ENCODE data around the gene RBM17. TPM values are rescaled to one million over a fixed set of nuclear protein-coding genes. Genes with fewer than 3 reads are reported as not detected.

The RBM17 gene
- total and polyA plus RNA-seq, 4 donors: 48.2 to 149 (median 96.4) TPM

DNA sequence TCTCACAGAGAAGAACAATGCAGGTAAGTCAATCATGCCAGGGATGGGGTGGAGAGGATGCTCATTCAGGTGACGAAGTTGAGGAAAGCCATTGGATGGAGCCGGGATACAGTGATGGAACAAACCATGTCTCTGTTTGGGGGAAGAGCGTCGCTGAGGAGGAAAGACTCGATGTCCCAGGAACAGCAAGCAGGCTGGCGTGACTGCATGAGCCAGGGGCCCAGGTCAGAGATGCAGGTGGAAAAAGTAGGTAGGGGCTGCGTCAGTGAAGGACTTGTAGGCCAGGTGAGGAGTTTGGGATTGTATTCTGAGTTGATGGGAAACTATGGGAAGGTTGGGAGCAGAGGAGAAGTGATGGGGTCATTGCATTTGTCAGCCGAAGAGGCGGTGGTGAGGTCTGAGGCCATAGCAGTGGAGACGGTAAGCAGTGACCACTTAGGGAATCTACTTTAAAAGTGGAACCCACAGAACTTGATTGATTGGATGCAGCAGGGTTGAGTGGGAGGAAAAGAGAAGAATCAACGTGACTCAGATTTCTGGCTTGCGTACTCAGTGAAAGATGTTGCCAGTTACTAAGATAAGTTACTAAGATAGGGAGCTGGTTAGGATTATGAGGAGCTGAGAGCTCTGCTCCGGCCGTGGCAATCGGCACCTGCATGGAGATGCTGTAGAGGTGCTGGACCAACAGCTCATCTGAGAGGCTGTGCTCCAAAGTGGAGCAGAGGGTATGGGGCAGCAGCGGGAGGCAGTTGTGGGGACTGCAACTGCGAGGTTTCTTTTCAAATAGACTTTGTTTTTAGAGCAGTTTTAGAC, 14.1 kb upstream of the RBM17 start:
- WGBS (ENCODE audit: insufficient coverage): 82% methylated on average over 17 of the region's 17 CpGs
- Histone ChIP-seq H3K4me1 (ENCODE audit: control insufficient read depth, insufficient read depth, low read length) (no peaks in the 10 kb centered on the region), H3K4me3 (ENCODE audit: low read depth, low read length) (no peak overlapping the region), H3K27ac (ENCODE audit: low read depth, low read length) (no peak overlapping the region), H3K9me3 (ENCODE audit: control insufficient read depth, insufficient read depth, low read length) (no peaks in the 10 kb centered on the region), H3K27me3 (ENCODE audit: control insufficient read depth, insufficient read depth, low read length) (no peaks in the 10 kb centered on the region), H3K36me3 (ENCODE audit: control insufficient read depth, insufficient read depth, low read length) (no peaks in the 10 kb centered on the region)
- DNase-seq (ENCODE audit: low read depth in 4 of 6, low spot score in 6 of 6): no peak

DNA sequence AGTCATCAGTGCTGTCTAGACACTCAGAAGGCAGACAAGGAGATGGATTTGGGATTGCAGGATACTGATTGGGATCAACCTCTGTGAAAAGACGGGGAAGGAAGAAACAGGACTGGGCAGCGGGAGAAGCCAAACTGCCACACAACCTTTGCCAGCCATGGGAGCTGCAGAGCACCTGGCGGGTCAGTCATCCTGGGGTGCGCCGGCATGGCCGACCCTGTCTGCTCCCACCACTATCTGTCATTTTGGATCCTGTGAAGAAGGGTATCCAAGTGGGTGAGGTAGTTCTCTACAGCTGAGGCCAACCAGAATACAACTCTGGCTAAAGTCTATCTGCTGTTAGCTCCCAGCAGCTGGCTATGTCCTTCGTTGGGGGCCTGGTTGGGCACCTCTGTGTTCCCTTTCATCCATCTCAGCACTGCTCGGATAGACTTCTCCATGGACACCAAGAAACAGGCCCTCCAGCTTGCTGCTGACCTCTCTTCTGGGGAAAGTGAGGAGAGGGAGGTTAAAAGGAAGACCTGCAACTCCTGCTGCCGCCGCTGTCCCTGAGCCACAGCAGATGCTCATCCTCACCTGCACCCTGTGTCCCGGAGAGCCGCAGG, 11.7 kb upstream of the RBM17 start:
- no peaks in the 10 kb centered on the region for H3K4me1 ChIP-seq (ENCODE audit: control insufficient read depth, insufficient read depth, low read length)
- DNase-seq (ENCODE audit: low read depth in 4 of 6, low spot score in 6 of 6): no peak
- H3K9me3 ChIP-seq (ENCODE audit: control insufficient read depth, insufficient read depth, low read length): no peaks in the 10 kb centered on the region
- H3K27ac ChIP-seq (ENCODE audit: low read depth, low read length): no peak overlapping the region
- no peaks in the 10 kb centered on the region for H3K36me3 ChIP-seq (ENCODE audit: control insufficient read depth, insufficient read depth, low read length)
- no peak overlapping the region for H3K4me3 ChIP-seq (ENCODE audit: low read depth, low read length)
- WGBS (ENCODE audit: insufficient coverage): 79% methylated on average over 12 of the region's 12 CpGs
- no peaks in the 10 kb centered on the region for H3K27me3 ChIP-seq (ENCODE audit: control insufficient read depth, insufficient read depth, low read length)

- 92% methylated on average over 2 of the region's 4 CpGs for WGBS (ENCODE audit: insufficient coverage)
- Histone ChIP-seq H3K27me3 (ENCODE audit: control insufficient read depth, insufficient read depth, low read length) (no peaks in the 10 kb centered on the region), H3K9me3 (ENCODE audit: control insufficient read depth, insufficient read depth, low read length) (no peaks in the 10 kb centered on the region), H3K27ac (ENCODE audit: low read depth, low read length) (no peak overlapping the region), H3K4me1 (ENCODE audit: control insufficient read depth, insufficient read depth, low read length) (no peaks in the 10 kb centered on the region), H3K4me3 (ENCODE audit: low read depth, low read length) (no peak overlapping the region), H3K36me3 (ENCODE audit: control insufficient read depth, insufficient read depth, low read length) (no peaks in the 10 kb centered on the region)
- no peak for DNase-seq (ENCODE audit: low read depth in 4 of 6, low spot score in 6 of 6)
Observed at GRCh38 chr10:6079044-6079443, 9.8 kb upstream of the RBM17 start.

- Histone ChIP-seq H3K36me3 (ENCODE audit: control insufficient read depth, insufficient read depth, low read length) (no peaks in the 10 kb centered on the region), H3K27ac (ENCODE audit: low read depth, low read length) (no peak overlapping the region), H3K4me3 (ENCODE audit: low read depth, low read length) (no peak overlapping the region), H3K9me3 (ENCODE audit: control insufficient read depth, insufficient read depth, low read length) (no peaks in the 10 kb centered on the region), H3K4me1 (ENCODE audit: control insufficient read depth, insufficient read depth, low read length) (no peaks in the 10 kb centered on the region), H3K27me3 (ENCODE audit: control insufficient read depth, insufficient read depth, low read length) (no peaks in the 10 kb centered on the region)
- DNase-seq (ENCODE audit: low read depth in 4 of 6, low spot score in 6 of 6): no peak
- WGBS (ENCODE audit: insufficient coverage): no CpG with 5 or more reads among the region's 4 CpGs
Observed at GRCh38 chr10:6080417-6080973, 8.3 kb upstream of the RBM17 start.

DNA sequence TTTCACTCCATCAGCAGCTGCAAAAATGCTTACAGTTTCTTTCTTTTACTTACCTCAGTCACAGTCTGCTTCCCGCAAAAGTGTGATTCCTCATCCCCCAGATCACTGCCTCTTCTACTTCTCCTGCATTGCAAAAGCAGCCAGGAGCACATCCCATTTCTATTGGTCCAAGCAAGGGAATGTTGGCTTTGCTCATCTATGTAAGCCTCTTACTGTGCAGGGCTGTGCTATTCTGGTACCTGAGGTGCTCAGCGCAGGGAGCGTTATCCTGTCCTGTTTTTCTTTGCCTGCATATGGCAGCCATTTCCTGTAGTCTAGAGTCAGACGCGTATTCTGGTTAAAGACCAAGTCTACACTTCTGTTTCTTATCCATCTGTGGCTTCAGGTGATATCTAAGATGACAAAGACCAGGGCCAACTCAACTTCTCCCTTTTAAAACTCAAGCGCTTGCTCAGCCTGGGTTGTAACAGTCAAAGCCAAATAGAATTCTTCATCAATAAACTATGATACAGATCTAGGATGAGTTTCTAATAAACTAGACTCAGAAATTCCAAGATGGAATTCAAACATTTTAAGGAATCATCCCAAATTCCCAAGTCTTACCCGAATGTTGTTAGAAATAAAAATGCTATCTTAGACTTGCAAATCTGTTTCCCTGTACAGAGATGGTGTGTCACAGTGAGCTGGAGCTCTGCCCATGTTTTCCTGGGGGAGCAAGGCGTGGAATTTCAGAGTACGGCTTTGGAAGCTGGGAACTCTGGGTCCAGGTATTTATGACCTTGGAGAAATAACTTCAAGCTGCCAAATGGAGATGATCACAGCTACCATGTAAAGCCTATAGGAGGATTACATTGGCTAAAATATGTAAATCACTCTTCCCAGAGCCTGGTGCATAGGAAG, 6.1 kb upstream of the RBM17 start:
- DNase-seq (ENCODE audit: low read depth in 4 of 6, low spot score in 6 of 6): peak in 1 of 6 donors; percentile 39
- no peak overlapping the region for H3K4me3 ChIP-seq (ENCODE audit: low read depth, low read length)
- H3K4me1 ChIP-seq (ENCODE audit: control insufficient read depth, insufficient read depth, low read length): peaks cover 6% of the 10 kb centered on the region
- H3K27me3 ChIP-seq (ENCODE audit: control insufficient read depth, insufficient read depth, low read length): no peaks in the 10 kb centered on the region
- H3K27ac ChIP-seq (ENCODE audit: low read depth, low read length): no peak overlapping the region
- WGBS (ENCODE audit: insufficient coverage): 80% methylated on average over 7 of the region's 9 CpGs
- no peaks in the 10 kb centered on the region for H3K9me3 ChIP-seq (ENCODE audit: control insufficient read depth, insufficient read depth, low read length)
- no peaks in the 10 kb centered on the region for H3K36me3 ChIP-seq (ENCODE audit: control insufficient read depth, insufficient read depth, low read length)

GRCh38 chr10:6083523-6084475, 5.0 kb upstream of the RBM17 start:
- no peaks in the 10 kb centered on the region for H3K27me3 ChIP-seq (ENCODE audit: control insufficient read depth, insufficient read depth, low read length)
- no peaks in the 10 kb centered on the region for H3K9me3 ChIP-seq (ENCODE audit: control insufficient read depth, insufficient read depth, low read length)
- no peaks in the 10 kb centered on the region for H3K36me3 ChIP-seq (ENCODE audit: control insufficient read depth, insufficient read depth, low read length)
- 65% methylated on average over 9 of the region's 17 CpGs for WGBS (ENCODE audit: insufficient coverage)
- peak in 1 of 6 donors; percentile 43 for DNase-seq (ENCODE audit: low read depth in 4 of 6, low spot score in 6 of 6)
- H3K4me1 ChIP-seq (ENCODE audit: control insufficient read depth, insufficient read depth, low read length): peaks cover 9% of the 10 kb centered on the region
- H3K27ac ChIP-seq (ENCODE audit: low read depth, low read length): no peak overlapping the region
- no peak overlapping the region for H3K4me3 ChIP-seq (ENCODE audit: low read depth, low read length)

GRCh38 chr10:6086375-6087233, 2.2 kb upstream of the RBM17 start:
- WGBS (ENCODE audit: insufficient coverage): 25% methylated on average over 19 of the region's 19 CpGs
- Histone ChIP-seq H3K27ac (ENCODE audit: low read depth, low read length) (peak overlapping the region; percentile 49), H3K36me3 (ENCODE audit: control insufficient read depth, insufficient read depth, low read length) (no peaks in the 10 kb centered on the region), H3K4me3 (ENCODE audit: low read depth, low read length) (no peak overlapping the region), H3K4me1 (ENCODE audit: control insufficient read depth, insufficient read depth, low read length) (peaks cover 23% of the 10 kb centered on the region), H3K27me3 (ENCODE audit: control insufficient read depth, insufficient read depth, low read length) (no peaks in the 10 kb centered on the region), H3K9me3 (ENCODE audit: control insufficient read depth, insufficient read depth, low read length) (no peaks in the 10 kb centered on the region)
- DNase-seq (ENCODE audit: low read depth in 4 of 6, low spot score in 6 of 6): peak; percentile 46 to 96 (median 62)
